ENCODE data around the gene LRCH4.

LRCH4 gene

DNA sequence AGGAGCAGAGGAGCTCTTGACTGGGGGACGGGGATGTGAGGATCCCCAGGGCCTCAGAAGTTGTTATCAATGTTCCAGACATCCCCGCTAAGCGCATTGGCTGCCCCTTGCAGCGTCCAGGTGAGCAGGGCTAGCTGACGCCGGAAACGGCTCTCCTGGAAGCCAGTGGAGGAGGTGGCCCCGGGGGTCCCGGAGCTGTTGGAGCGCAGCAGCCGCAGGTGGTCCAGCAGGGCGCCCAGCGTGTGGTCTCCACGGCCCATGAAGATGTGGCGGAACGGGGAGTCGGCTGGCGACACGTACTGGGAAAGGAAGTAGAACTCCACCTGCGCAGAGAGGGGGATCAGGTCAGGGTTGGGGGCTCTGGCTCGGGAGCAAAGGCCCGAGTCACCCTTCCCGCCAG lies 34.9 kb upstream of the LRCH4 start:
- H3K36me3 ChIP-seq (ENCODE audit: control insufficient read depth, insufficient read depth, low read length): no peaks in the 10 kb centered on the region
- H3K27ac ChIP-seq (ENCODE audit: low read depth, low read length): no peak overlapping the region
- H3K9me3 ChIP-seq (ENCODE audit: control insufficient read depth, insufficient read depth, low read depth, low read length): no peaks in the 10 kb centered on the region
- peaks cover 5% of the 10 kb centered on the region; the same call in 1 of the 2 replicates for H3K27me3 ChIP-seq (ENCODE audit: control insufficient read depth, insufficient read depth, low read length)
- H3K9ac ChIP-seq (ENCODE audit: low read length): no peak overlapping the region
- no peaks in the 10 kb centered on the region; the same call in 1 of the 2 replicates for H3K4me1 ChIP-seq (ENCODE audit: control insufficient read depth, insufficient read depth, low read length)
- no peak overlapping the region for H3K4me3 ChIP-seq (ENCODE audit: low read depth, low read length)

DNA sequence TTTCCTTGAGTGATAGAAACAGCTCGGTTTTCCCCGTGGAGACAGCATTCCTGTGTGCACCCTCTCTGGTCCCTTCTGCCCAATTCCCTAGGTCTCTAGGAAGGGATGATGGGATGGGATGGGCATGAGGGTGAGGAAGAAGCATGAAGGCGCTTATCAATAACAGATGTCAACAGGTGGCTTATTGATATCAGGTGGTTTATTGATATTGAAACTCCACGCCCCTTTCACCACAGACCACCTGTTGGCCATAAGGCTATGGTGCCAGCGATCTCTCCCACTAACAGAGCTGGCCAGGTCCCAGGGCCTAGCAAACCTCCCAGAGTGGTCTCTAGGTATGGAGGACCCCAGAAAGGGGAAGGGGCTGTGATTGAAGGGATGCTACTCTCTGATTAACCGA lies 34.3 kb upstream of the LRCH4 start:
- no peaks in the 10 kb centered on the region for H3K27me3 ChIP-seq (ENCODE audit: control insufficient read depth, insufficient read depth, low read length)
- H3K27ac ChIP-seq (ENCODE audit: low read depth, low read length): no peak overlapping the region
- H3K9ac ChIP-seq (ENCODE audit: low read length): no peak overlapping the region
- no peaks in the 10 kb centered on the region for H3K4me1 ChIP-seq (ENCODE audit: control insufficient read depth, insufficient read depth, low read length)
- H3K9me3 ChIP-seq (ENCODE audit: control insufficient read depth, insufficient read depth, low read depth, low read length): no peaks in the 10 kb centered on the region
- H3K4me3 ChIP-seq (ENCODE audit: low read depth, low read length): no peak overlapping the region
- no peaks in the 10 kb centered on the region for H3K36me3 ChIP-seq (ENCODE audit: control insufficient read depth, insufficient read depth, low read length)

DNA sequence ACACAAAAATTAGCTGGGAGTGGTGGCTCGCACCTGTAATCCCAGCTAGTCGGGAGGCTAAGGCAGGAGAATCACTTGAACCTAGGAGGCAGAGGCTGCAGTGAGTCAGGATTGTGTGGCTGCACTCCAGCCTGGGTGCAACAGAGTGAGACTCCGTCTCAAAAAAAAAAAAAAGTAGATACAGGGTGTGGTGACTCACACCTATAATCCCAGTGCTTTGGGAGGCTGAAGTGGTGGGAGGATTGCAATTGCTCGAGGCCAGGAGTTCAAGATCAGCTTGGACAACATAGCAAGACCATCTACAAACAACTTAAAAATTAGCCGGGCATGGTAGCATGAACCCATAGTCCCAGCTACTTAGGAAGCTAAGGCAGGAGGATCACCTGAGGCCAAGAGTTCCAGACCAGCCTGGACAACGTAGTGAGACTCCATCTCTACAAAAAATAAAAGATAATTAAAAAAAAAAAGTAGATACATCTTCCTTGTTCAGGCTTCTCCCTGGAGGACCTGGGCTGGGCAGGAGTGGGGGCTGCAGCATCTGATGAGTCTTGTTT lies 28.5 kb upstream of the LRCH4 start:
- H3K4me3 ChIP-seq (ENCODE audit: low read depth, low read length): no peak overlapping the region
- H3K36me3 ChIP-seq (ENCODE audit: control insufficient read depth, insufficient read depth, low read length): no peaks in the 10 kb centered on the region
- no peaks in the 10 kb centered on the region for H3K27me3 ChIP-seq (ENCODE audit: control insufficient read depth, insufficient read depth, low read length)
- no peak overlapping the region for H3K9ac ChIP-seq (ENCODE audit: low read length)
- no peaks in the 10 kb centered on the region for H3K9me3 ChIP-seq (ENCODE audit: control insufficient read depth, insufficient read depth, low read depth, low read length)
- H3K4me1 ChIP-seq (ENCODE audit: control insufficient read depth, insufficient read depth, low read length): no peaks in the 10 kb centered on the region
- H3K27ac ChIP-seq (ENCODE audit: low read depth, low read length): no peak overlapping the region

- no peak overlapping the region for H3K27ac ChIP-seq (ENCODE audit: low read depth, low read length)
These were observed 27.7 kb upstream of the LRCH4 start for GRCh38 chr7:100613412-100614175.

DNA sequence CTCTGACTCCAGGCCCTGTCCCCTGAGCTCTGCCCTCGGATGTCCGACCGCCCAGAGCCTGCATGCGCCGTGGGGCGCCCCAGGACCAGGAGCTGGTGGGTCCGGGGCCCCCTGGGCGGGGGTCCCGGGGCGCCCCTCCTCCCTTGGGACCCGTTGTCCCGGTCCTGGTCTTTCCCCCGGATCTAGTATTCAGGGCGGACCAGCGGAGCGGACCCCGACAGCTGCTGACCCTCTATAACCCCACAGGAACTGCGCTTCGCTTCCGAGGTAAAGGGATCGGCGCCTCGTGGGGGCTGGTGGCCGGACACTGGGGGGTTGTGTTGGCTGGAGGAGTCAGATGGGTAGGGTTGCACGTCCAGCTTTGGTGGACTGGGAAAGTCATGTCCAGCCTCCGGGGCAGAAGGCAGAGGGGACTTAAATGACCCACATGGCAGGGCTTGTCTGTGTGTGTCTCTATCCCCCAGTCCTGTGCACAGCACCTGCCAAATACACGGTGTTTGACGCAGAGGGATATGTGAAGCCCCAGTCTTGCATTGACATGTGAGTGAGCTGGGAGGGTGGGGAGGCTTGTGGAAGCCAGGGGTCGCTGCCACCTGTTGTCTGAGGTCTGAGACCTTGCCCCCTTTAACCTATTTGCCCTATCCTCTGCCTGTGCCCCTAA lies 26.9 kb upstream of the LRCH4 start:
- Histone ChIP-seq H3K9ac (ENCODE audit: low read length) (no peak overlapping the region), H3K36me3 (ENCODE audit: control insufficient read depth, insufficient read depth, low read length) (peaks cover 4% of the 10 kb centered on the region; the same call in 1 of the 2 replicates), H3K9me3 (ENCODE audit: control insufficient read depth, insufficient read depth, low read depth, low read length) (no peaks in the 10 kb centered on the region), H3K4me1 (ENCODE audit: control insufficient read depth, insufficient read depth, low read length) (no peaks in the 10 kb centered on the region), H3K27me3 (ENCODE audit: control insufficient read depth, insufficient read depth, low read length) (no peaks in the 10 kb centered on the region), H3K27ac (ENCODE audit: low read depth, low read length) (no peak overlapping the region), H3K4me3 (ENCODE audit: low read depth, low read length) (peak overlapping the region; percentile 90)

More at GRCh38 chr7:100613412-100614175, 27.7 kb upstream of the LRCH4 start:
- Histone ChIP-seq H3K27me3 (ENCODE audit: control insufficient read depth, insufficient read depth, low read length) (no peaks in the 10 kb centered on the region), H3K4me3 (ENCODE audit: low read depth, low read length) (peak overlapping the region; percentile 90; the same call in 1 of the 2 replicates), H3K9ac (ENCODE audit: low read length) (no peak overlapping the region), H3K9me3 (ENCODE audit: control insufficient read depth, insufficient read depth, low read depth, low read length) (no peaks in the 10 kb centered on the region), H3K36me3 (ENCODE audit: control insufficient read depth, insufficient read depth, low read length) (no peaks in the 10 kb centered on the region), H3K4me1 (ENCODE audit: control insufficient read depth, insufficient read depth, low read length) (no peaks in the 10 kb centered on the region)

DNA sequence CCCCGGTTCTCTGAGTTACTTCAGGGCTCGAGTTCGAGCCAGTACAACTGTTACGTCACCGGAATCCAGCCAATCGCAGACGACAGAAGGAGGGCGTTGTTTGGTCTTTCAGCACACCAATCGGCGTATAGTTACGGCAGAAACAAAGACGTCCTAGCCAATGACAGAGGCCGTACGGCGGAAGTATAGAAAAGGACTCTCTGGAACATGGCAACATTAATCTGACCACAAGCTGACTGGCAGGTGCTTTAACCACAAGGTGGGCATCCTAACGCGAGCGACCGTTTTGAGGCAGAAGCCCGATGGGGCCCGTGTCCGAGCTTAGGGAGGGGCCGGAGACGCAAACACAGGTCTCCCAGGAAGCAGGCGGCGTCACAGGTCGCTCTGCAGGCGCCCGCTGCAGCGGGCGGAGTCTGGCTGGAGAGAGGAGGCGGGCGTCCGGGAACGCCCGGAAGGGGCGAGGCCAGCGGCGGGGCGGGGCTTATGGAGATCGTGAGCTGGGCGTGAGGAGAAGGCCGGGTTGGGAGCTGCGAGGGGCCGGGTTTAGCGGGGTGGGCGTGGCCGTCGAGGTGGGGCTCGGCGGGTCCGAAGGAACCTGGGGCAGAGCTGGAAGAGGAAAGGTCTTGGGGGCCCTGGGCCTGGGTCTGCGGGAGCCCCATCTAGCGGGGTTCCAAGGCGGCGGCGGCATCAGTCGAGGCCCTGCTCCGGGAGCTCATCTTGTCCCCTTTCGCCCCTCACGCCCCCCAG lies 26.2 kb upstream of the LRCH4 start, which contains the start of gene MOSPD3:
TSS of gene MOSPD3 (plus strand) at position 558 of the 747 bp plus-strand sequence. CDS start 252 bp downstream, outside the sequence.
- Histone ChIP-seq H3K9me3 (ENCODE audit: control insufficient read depth, insufficient read depth, low read depth, low read length) (no peaks in the 10 kb centered on the region), H3K27me3 (ENCODE audit: control insufficient read depth, insufficient read depth, low read length) (no peaks in the 10 kb centered on the region), H3K4me1 (ENCODE audit: control insufficient read depth, insufficient read depth, low read length) (no peaks in the 10 kb centered on the region), H3K27ac (ENCODE audit: low read depth, low read length) (peak within 1 kb of the TSS; percentile 84), H3K36me3 (ENCODE audit: control insufficient read depth, insufficient read depth, low read length) (peaks cover 11% of the 10 kb centered on the region), H3K9ac (ENCODE audit: low read length) (peak within 1 kb of the TSS; percentile 82), H3K4me3 (ENCODE audit: low read depth, low read length) (peak within 1 kb of the TSS; percentile 90)

GRCh38 chr7:100609958-100610357 lies 24.0 kb upstream of the LRCH4 start:
- Histone ChIP-seq H3K4me3 (ENCODE audit: low read depth, low read length) (no peak overlapping the region), H3K9me3 (ENCODE audit: control insufficient read depth, insufficient read depth, low read depth, low read length) (no peaks in the 10 kb centered on the region), H3K4me1 (ENCODE audit: control insufficient read depth, insufficient read depth, low read length) (peaks cover 5% of the 10 kb centered on the region; the same call in 1 of the 2 replicates), H3K27ac (ENCODE audit: low read depth, low read length) (no peak overlapping the region), H3K27me3 (ENCODE audit: control insufficient read depth, insufficient read depth, low read length) (peaks cover 14% of the 10 kb centered on the region), H3K9ac (ENCODE audit: low read length) (no peak overlapping the region), H3K36me3 (ENCODE audit: control insufficient read depth, insufficient read depth, low read length) (peaks cover 11% of the 10 kb centered on the region)

DNA sequence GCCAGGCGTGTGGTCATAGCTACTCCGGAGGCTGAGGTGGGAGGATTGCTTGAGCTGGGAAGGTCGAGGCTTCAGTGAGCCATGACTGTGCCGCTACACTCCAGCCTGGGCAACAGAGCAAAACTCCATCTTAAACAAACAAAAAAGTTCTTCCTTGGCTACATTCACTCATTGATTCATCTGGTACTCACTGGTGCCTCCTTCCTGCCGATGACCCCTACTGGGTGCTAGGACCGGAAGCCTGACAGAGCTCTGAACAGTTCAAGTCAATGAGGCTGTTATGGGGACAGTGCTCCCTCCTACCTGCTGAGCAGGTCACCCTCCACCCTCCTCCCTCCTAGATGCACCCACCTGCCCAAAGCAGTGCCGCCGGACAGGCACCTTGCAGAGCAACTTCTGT lies 21.2 kb upstream of the LRCH4 start:
- Histone ChIP-seq H3K36me3 (ENCODE audit: control insufficient read depth, insufficient read depth, low read length) (peaks cover 11% of the 10 kb centered on the region), H3K27ac (ENCODE audit: low read depth, low read length) (no peak overlapping the region), H3K4me3 (ENCODE audit: low read depth, low read length) (no peak overlapping the region), H3K9me3 (ENCODE audit: control insufficient read depth, insufficient read depth, low read depth, low read length) (no peaks in the 10 kb centered on the region), H3K9ac (ENCODE audit: low read length) (no peak overlapping the region), H3K27me3 (ENCODE audit: control insufficient read depth, insufficient read depth, low read length) (peaks cover 14% of the 10 kb centered on the region), H3K4me1 (ENCODE audit: control insufficient read depth, insufficient read depth, low read length) (peaks cover 19% of the 10 kb centered on the region)

DNA sequence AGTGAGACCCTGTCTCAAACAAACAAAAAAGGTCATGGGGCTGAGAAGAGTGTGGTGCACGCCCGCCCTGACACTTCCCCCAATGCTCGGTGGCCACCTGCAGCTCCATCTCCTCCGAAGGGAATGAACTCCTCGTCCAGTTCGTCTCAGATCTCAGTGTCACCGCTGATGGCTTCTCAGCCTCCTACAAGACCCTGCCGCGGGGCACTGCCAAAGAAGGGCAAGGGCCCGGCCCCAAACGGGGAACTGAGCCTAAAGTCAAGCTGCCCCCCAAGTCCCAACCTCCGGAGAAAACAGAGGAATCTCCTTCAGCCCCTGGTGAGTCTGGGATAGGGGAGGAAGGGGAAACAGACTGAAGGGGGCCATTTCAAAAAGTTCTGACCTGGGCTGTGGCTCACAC lies 20.4 kb upstream of the LRCH4 start:
- H3K36me3 ChIP-seq (ENCODE audit: control insufficient read depth, insufficient read depth, low read length): peaks cover 11% of the 10 kb centered on the region
- H3K9ac ChIP-seq (ENCODE audit: low read length): no peak overlapping the region
- H3K27me3 ChIP-seq (ENCODE audit: control insufficient read depth, insufficient read depth, low read length): peaks cover 14% of the 10 kb centered on the region
- peaks cover 24% of the 10 kb centered on the region for H3K4me1 ChIP-seq (ENCODE audit: control insufficient read depth, insufficient read depth, low read length)
- H3K9me3 ChIP-seq (ENCODE audit: control insufficient read depth, insufficient read depth, low read depth, low read length): no peaks in the 10 kb centered on the region
- H3K27ac ChIP-seq (ENCODE audit: low read depth, low read length): no peak overlapping the region
- H3K4me3 ChIP-seq (ENCODE audit: low read depth, low read length): peak overlapping the region; percentile 83

DNA sequence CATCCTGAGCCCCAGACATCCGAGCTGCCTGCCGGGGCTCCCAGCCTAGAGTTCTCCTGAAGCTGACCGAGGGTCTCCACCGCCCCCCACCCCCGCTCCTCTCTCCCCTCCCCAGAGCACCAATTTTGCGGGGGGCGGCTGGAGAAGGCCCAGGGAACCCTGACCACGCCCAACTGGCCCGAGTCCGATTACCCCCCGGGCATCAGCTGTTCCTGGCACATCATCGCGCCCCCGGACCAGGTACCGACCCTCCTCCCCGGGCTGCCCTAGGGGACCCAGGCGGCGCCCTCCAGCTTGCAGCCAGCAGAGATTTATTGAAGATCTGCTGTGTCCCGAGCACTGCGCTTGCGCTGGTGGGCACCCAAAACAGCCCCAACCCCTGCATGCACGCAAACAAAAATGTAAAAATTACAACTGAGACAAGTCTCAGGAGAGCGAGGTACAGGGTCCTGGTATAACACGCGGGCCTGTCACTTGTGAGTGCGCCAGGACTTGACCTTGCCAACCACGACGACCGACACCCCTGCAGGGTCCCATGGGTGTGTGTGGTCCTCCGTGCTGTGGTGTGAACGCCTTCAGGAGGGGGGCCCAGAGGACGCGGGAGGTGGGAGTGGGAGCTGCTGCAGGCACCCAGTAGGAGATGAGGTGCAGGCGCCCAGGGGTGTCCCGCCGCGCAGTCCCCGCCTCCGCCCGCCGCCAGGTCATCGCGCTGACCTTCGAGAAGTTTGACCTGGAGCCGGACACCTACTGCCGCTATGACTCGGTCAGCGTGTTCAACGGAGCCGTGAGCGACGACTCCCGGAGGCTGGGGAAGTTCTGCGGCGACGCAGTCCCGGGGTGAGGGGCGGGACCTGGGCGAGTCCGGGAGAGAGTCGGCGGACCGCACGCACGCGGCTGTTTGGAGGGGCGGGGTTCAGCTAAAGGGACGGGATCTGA lies 19.3 kb upstream of the LRCH4 start:
- H3K27me3 ChIP-seq (ENCODE audit: control insufficient read depth, insufficient read depth, low read length): peaks cover 14% of the 10 kb centered on the region
- no peak overlapping the region for H3K27ac ChIP-seq (ENCODE audit: low read depth, low read length)
- peaks cover 11% of the 10 kb centered on the region for H3K36me3 ChIP-seq (ENCODE audit: control insufficient read depth, insufficient read depth, low read length)
- peak overlapping the region; percentile 83 for H3K4me3 ChIP-seq (ENCODE audit: low read depth, low read length)
- H3K4me1 ChIP-seq (ENCODE audit: control insufficient read depth, insufficient read depth, low read length): peaks cover 27% of the 10 kb centered on the region
- no peak overlapping the region for H3K9ac ChIP-seq (ENCODE audit: low read length)
- H3K9me3 ChIP-seq (ENCODE audit: control insufficient read depth, insufficient read depth, low read depth, low read length): no peaks in the 10 kb centered on the region
